ENCODE data around the gene FAM222A.

Gene FAM222A

GRCh38 chr12:109713187-109714070 lies at the start of gene FAM222A:
FAM222A (plus strand) TSS chr12:109713825; CDS start chr12:109744147, 30,322 bp downstream.
- DNase-seq (ENCODE audit: low read depth in 2 of 2, low spot score in 1 of 2): peak; percentile 89 to 95

GRCh38 chr12:109664402-109664801 lies 49.2 kb upstream of the FAM222A start:
- no peak for DNase-seq (ENCODE audit: low read depth in 2 of 2, low spot score in 1 of 2)

- DNase-seq (ENCODE audit: low read depth in 2 of 2, low spot score in 1 of 2): no peak
Observed at GRCh38 chr12:109666068-109666467, 47.6 kb upstream of the FAM222A start.

GRCh38 chr12:109670731-109671130 lies 42.9 kb upstream of the FAM222A start:
- no peak for DNase-seq (ENCODE audit: low read depth in 2 of 2, low spot score in 1 of 2)

- DNase-seq (ENCODE audit: low read depth in 2 of 2, low spot score in 1 of 2): no peak
Observed at GRCh38 chr12:109671502-109671901, 42.1 kb upstream of the FAM222A start.

- DNase-seq (ENCODE audit: low read depth in 2 of 2, low spot score in 1 of 2): no peak
Observed at GRCh38 chr12:109673379-109673778, 40.2 kb upstream of the FAM222A start.

GRCh38 chr12:109673884-109674283 lies 39.7 kb upstream of the FAM222A start:
- DNase-seq (ENCODE audit: low read depth in 2 of 2, low spot score in 1 of 2): no peak

- DNase-seq (ENCODE audit: low read depth in 2 of 2, low spot score in 1 of 2): no peak
Observed at GRCh38 chr12:109675411-109675810, 38.2 kb upstream of the FAM222A start.

- DNase-seq (ENCODE audit: low read depth in 2 of 2, low spot score in 1 of 2): no peak
Observed at GRCh38 chr12:109677279-109677691, 36.3 kb upstream of the FAM222A start.

- DNase-seq (ENCODE audit: low read depth in 2 of 2, low spot score in 1 of 2): no peak
Observed at GRCh38 chr12:109678719-109679118, 34.9 kb upstream of the FAM222A start.

GRCh38 chr12:109679501-109680263 lies 33.9 kb upstream of the FAM222A start:
- DNase-seq (ENCODE audit: low read depth in 2 of 2, low spot score in 1 of 2): no peak

GRCh38 chr12:109680264-109681005 lies 33.2 kb upstream of the FAM222A start:
- DNase-seq (ENCODE audit: low read depth in 2 of 2, low spot score in 1 of 2): no peak

GRCh38 chr12:109681986-109682707 lies 31.5 kb upstream of the FAM222A start:
- DNase-seq (ENCODE audit: low read depth in 2 of 2, low spot score in 1 of 2): no peak

- DNase-seq (ENCODE audit: low read depth in 2 of 2, low spot score in 1 of 2): no peak
Observed at GRCh38 chr12:109682708-109683060, 30.9 kb upstream of the FAM222A start.

- DNase-seq (ENCODE audit: low read depth in 2 of 2, low spot score in 1 of 2): no peak
Observed at GRCh38 chr12:109683316-109683715, 30.3 kb upstream of the FAM222A start.

GRCh38 chr12:109685574-109686447 lies 27.8 kb upstream of the FAM222A start:
- no peak for DNase-seq (ENCODE audit: low read depth in 2 of 2, low spot score in 1 of 2)

GRCh38 chr12:109686523-109686922 lies 27.1 kb upstream of the FAM222A start:
- DNase-seq (ENCODE audit: low read depth in 2 of 2, low spot score in 1 of 2): no peak

- no peak for DNase-seq (ENCODE audit: low read depth in 2 of 2, low spot score in 1 of 2)
Observed at GRCh38 chr12:109687250-109687649, 26.4 kb upstream of the FAM222A start.

- DNase-seq (ENCODE audit: low read depth in 2 of 2, low spot score in 1 of 2): no peak
Observed at GRCh38 chr12:109689426-109689825, 24.2 kb upstream of the FAM222A start.

- DNase-seq (ENCODE audit: low read depth in 2 of 2, low spot score in 1 of 2): no peak
Observed at GRCh38 chr12:109693160-109693559, 20.5 kb upstream of the FAM222A start.
